GM19467 (cell line): Measurements from ENCODE around the gene DHCR24.
"Not testable (repeated sequence)": the region's sequence is repeated elsewhere in the genome, so short reads cannot be mapped to it uniquely, and the experiment has no call there.

Source experiments
- ATAC-seq: cut with Tn5 transposase; IDR thresholded peaks from one replicate; pipeline ENCODE4 v1.9.1; 2021; ENCODE audit warnings: mild to moderate bottlenecking, moderate library complexity; ENCODE audit not compliant: unreplicated experiment

The DHCR24 gene

GRCh38 chr1:54888080-54888733 lies 1.2 kb upstream of the DHCR24 start:
- ATAC-seq: no peak

DNA sequence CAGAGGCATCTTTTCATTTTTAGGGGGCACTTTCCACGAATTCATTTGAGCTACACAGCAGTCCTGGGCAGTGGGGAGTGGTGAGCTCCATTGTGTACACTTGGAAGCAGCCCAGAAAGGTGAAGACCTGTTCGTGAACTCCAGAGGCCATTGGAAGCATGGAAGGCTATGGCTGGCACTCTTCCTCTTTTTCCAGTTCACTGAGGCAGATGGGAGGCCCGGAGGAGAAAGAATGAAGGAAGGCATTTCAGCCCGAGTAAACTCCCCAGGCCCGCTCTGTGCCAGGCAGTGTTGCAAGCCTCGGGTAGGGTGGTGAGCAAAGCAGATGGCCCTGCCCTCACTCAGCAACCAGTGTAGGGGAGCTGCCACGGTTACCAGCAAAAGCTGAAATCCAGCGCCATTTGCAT lies 673 bp upstream of the DHCR24 start:
- ATAC-seq: no peak

- ATAC-seq: no peak
These were observed 930 bp downstream of the DHCR24 start for GRCh38 chr1:54885807-54886723.

- no peak for ATAC-seq
These were observed 1.7 kb downstream of the DHCR24 start for GRCh38 chr1:54885237-54885679.

DNA sequence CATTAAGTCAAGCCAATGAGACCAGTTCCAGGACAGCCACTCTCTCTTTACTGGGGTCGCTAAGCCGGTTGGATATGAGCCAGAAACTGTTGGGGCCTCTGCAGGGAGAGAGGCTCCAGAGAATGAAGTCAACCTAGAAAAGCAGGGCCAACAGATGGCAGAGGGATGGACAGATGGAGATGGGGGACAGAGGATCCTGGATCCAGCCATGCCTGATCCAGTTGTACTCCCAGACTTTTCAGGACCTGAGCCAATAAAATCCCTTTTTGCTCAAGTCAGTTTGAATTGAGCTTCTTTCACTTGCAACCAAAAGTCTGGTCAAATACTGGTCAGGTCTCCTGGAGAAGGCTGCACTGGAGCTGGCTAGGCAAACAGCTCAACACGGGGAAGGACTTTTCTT lies 2.2 kb downstream of the DHCR24 start:
- no peak for ATAC-seq

- ATAC-seq: no peak
These were observed 2.8 kb downstream of the DHCR24 start for GRCh38 chr1:54884135-54884586.

GRCh38 chr1:54883349-54884102 lies 3.5 kb downstream of the DHCR24 start:
- ATAC-seq: no peak

DNA sequence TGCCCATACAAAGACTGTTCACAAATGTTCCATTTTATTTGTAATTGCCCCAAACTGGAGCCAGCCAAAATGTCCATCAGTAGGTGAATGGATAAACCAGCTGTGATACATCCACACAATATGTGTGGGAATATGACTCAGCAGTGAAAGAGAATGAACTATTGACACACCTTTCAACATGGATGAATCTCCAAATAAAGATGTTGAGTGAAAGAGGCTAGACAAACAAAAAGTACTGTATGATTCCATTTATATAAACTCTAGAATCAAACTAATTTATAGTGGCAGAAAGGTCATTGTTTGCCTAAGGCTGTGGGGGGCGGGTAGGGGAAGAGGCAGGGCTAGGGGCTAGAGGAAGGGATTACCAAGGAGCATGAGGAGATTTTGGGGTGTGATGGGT lies 4.5 kb downstream of the DHCR24 start:
- ATAC-seq: no peak

DNA sequence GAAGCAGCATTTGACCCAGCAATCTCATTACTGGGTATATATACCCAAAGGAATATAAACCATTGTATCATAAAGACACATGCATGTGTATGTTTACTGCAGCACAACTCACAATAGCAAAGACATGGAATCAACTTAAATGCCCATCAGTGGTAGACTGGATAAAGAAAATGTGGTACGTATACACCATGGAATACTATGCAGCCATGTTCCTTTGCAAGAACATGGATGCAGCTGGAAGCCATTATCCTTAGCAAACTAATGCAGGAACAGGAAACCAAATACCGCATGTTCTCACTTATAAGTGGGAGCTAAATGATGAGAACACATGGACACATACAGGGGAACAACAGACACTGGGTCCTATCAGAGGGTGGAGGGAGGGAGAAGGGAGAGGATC lies 5.4 kb downstream of the DHCR24 start:
- ATAC-seq: not testable (repeated sequence)

- no peak for ATAC-seq
These were observed 7.1 kb downstream of the DHCR24 start for GRCh38 chr1:54879872-54880271.

DNA sequence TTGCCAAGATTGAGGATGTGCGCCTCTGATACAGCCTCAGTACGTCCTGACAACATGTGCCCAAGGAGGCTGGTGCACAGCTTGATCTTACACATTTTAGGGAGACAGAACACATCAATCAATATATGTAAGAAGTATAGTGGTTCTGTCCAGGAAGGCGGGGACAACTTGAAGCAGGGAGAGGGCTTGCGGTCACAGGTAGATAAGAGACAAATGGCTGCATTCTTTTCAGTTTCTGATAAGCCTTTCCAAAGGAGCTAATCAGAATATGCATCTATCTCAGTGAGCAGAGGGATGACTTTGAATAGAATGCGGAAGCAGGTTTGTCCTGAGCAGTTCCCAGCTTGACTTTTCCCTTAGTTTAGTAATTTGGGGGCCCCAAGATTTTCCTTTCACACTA lies 10.2 kb downstream of the DHCR24 start:
- ATAC-seq: no peak

DNA sequence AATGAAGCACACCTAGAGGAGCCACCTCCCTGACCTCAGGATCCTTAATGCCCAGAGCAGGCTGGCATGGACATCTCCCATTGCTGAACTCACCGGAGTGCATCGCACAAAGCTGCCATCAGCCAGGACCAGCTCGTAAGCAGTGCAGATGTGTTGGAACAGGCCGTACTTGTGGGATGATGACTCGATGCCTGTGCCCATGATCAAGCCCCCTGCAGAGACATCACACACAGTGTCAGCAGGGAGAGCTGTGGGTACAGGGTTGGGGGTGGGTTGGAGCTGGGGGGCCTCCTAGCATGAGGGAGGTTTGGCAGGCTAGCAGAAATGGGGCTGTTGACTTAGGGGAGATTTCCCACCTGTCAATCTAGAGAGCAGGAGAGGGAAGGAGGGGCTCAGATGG lies 12.0 kb downstream of the DHCR24 start:
- no peak for ATAC-seq

GRCh38 chr1:54874079-54874830 lies 12.7 kb downstream of the DHCR24 start:
- ATAC-seq: no peak

GRCh38 chr1:54872036-54872331 lies 15.0 kb downstream of the DHCR24 start:
- no peak for ATAC-seq

- no peak for ATAC-seq
These were observed 15.5 kb downstream of the DHCR24 start for GRCh38 chr1:54871275-54872035.

GRCh38 chr1:54870869-54871268 lies 16.1 kb downstream of the DHCR24 start:
- ATAC-seq: no peak

DNA sequence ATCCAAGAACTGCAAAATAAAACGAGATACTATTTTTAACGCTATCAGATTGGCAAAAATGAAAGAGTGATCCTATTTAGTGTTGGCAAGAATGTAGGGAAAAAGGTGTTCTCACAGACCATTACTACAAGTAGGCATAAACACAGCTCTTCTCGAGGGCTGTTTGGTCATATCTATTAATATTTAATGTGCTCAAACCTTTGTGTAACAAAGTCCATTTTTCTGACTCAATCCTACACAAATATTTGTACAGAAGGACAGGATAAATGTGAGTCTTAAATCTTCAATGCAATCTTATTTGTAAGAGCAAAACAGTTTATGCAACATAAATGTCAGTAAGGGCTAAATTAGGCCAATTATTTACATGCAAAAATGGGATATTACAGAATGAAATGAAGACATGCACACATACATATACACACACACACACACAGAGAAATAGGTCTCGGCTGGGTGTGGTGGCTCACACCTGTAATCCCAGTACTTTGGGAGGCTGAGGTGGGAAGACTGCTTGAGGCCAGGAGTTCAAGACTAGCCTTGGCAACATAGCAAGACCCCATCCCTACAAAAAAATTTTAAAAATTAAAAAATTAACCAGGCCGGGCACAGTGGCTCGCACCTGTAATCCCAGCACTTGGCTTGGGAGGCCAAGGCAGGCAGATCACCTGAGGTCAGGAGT lies 17.7 kb downstream of the DHCR24 start:
- ATAC-seq: no peak

DNA sequence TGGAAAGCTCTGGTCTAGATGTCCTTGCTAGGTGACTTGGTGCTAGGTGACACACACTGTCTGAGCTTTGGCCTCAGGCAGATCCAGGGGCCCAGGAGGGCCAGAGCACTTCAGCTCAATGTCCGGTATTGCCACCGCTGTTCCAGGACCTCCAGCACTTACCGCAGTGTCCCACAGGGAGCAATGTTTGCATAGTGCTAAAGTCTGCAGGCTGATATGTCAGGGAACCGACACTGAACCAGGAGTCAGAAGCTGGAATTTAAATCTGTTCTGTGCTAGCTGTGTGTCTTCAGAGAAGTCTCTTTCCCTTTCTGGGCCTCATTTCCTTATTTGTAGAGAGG lies 19.3 kb downstream of the DHCR24 start:
- ATAC-seq: no peak

- no peak for ATAC-seq
These were observed 19.9 kb downstream of the DHCR24 start for GRCh38 chr1:54866801-54867716.
